GM12878 (cell line): Measurements from ENCODE around the gene GLIPR1L1. TPM values are rescaled to one million over a fixed set of nuclear protein-coding genes. Genes with fewer than 3 reads are reported as not detected.

Experiments
- ATAC-seq: fragments of 200-7000 bp; cut with Tn5 transposase; 3 replicates; pipeline ENCODE4 v1.9.1; 2020; ENCODE audit warnings: mild to moderate bottlenecking, moderate library complexity
- Bru-seq: library from RNA; stranded (reverse); fragments of 400-500 nt; gene quantifications from one replicate; lab custom pipeline; 2021; lab: Mats Ljungman, UMichigan
- BruChase-seq, 2 experiments: library from RNA; stranded (reverse); fragments of 400-500 nt; gene quantifications; one replicate each; lab custom pipeline; 2021; lab: Mats Ljungman, UMichigan
- BruUV-seq: library from RNA; stranded (reverse); fragments of 400-500 nt; replicated peaks from 2 replicates; lab custom pipeline; 2021; lab: Mats Ljungman, UMichigan
- CTCF ChIA-PET: fragments of 300-600 bp; sonication (Branson Sonifier 250); formaldehyde crosslinking; extraction: SDS; loops from one replicate; lab custom pipeline; 2021; ENCODE audit warnings: inconsistent platforms; lab: Yijun Ruan, JAX
- POLR2A ChIA-PET: fragments of 350-600 bp; formaldehyde crosslinking; extraction: SDS; loops from one replicate; lab custom pipeline; 2021; ENCODE audit warnings: inconsistent platforms; lab: Charles Lee
- RAD21 ChIA-PET: fragments of 300-600 bp; sonication (Branson Sonifier 250); formaldehyde crosslinking; loops from one replicate; lab custom pipeline; 2023; ENCODE audit warnings: antibody characterized with exemption; ENCODE audit not compliant: unreplicated experiment; lab: Charles Lee
- SMC1A ChIA-PET: fragments of 300-600 bp; sonication (Branson Sonifier 250); formaldehyde crosslinking; loops from one replicate; lab custom pipeline; 2023; ENCODE audit not compliant: unreplicated experiment, uncharacterized antibody; lab: Charles Lee
- DNase-seq: peaks from one replicate; pipeline ENCODE4 v3.0.0-alpha.2; 2011; ENCODE audit warnings: low read depth, low spot score
- FAIRE-seq: peaks from 3 replicates; lab custom pipeline; 2011; peaks lifted over from hg19 to GRCh38; lab: Jason Lieb, UNC
- H2AFZ ChIP-seq: 2 replicates; pipeline ENCODE4 v1.6.0; 2011; ENCODE audit warnings: low read depth, low read length, control low read depth; ENCODE audit not compliant: control insufficient read depth
- H3K27ac ChIP-seq: 2 replicates; pipeline ENCODE4 v1.5.1; 2011; ENCODE audit warnings: control low read depth; ENCODE audit not compliant: control insufficient read depth, insufficient read depth
- H3K27me3 ChIP-seq, 2 experiments: replicated peaks in 1 of 2; 2 replicates each; pipeline versions ENCODE4 v1.6.0 to v1.6.1; 2011; ENCODE audit warnings: low read length in 1 of 2; ENCODE audit not compliant: control insufficient read depth in 2 of 2, insufficient read depth in 2 of 2
- H3K36me3 ChIP-seq, 2 experiments: 2 replicates each; pipeline ENCODE4 v1.5.1; 2011; ENCODE audit warnings: low read length in 1 of 2; ENCODE audit not compliant: control insufficient read depth in 2 of 2, insufficient read depth in 2 of 2
- H3K4me1 ChIP-seq: 2 replicates; pipeline ENCODE4 v1.6.1; 2011; ENCODE audit warnings: mild to moderate bottlenecking, low read length, moderate library complexity, mixed read lengths; ENCODE audit not compliant: control insufficient read depth, insufficient read depth
- H3K4me2 ChIP-seq: 2 replicates; pipeline ENCODE4 v1.6.0; 2011; ENCODE audit warnings: control low read depth; ENCODE audit not compliant: control insufficient read depth, insufficient read depth
- H3K4me3 ChIP-seq: fragments of 200-600 bp; sonication (generic); 2 replicates; pipeline ENCODE4 v1.5.1; 2016
- H3K79me2 ChIP-seq: 2 replicates; pipeline ENCODE4 v1.6.0; 2011; ENCODE audit warnings: low read length; ENCODE audit not compliant: control insufficient read depth, insufficient read depth
- H3K9ac ChIP-seq: 2 replicates; pipeline ENCODE4 v1.8.0; 2011; ENCODE audit warnings: low read length, control low read depth, mixed read lengths; ENCODE audit not compliant: control insufficient read depth, insufficient read depth
- H3K9me3 ChIP-seq: replicated peaks from 3 replicates; pipeline ENCODE4 v1.5.1; 2011; ENCODE audit warnings: mild to moderate bottlenecking, low read length; ENCODE audit not compliant: control insufficient read depth, insufficient read depth
- H4K20me1 ChIP-seq: 2 replicates; pipeline ENCODE4 v1.6.0; 2011; ENCODE audit not compliant: control insufficient read depth, insufficient read depth
- EGR1 ChIP-seq, 2 experiments: IDR thresholded peaks; 1 replicate in 1 of 2; 2 replicates in 1 of 2; pipeline ENCODE4 v1.6.1; 2011 to 2012; ENCODE audit warnings: low read depth in 2 of 2, low read length in 2 of 2, borderline replicate concordance in 1 of 2, mild to moderate bottlenecking in 1 of 2, moderate library complexity in 1 of 2
- IRF4 ChIP-seq: IDR thresholded peaks from 2 replicates; pipeline ENCODE4 v1.6.1; 2011; ENCODE audit warnings: low read depth, low read length
- PML ChIP-seq: IDR thresholded peaks from 2 replicates; pipeline ENCODE4 v1.6.1; 2012; ENCODE audit warnings: low read length, inconsistent platforms
- RAD21 ChIP-seq: IDR thresholded peaks from 2 replicates; pipeline ENCODE4 v1.6.1; 2011; ENCODE audit warnings: mild to moderate bottlenecking, low read depth, low read length, moderate library complexity; ENCODE audit not compliant: insufficient read depth
- SMARCA5 ChIP-seq: fragments of 450-650 bp; IDR thresholded peaks from 2 replicates; pipeline ENCODE4 v1.6.1; 2017; ENCODE audit warnings: mild to moderate bottlenecking
- SMC3 ChIP-seq: IDR thresholded peaks from 2 replicates; pipeline ENCODE4 v1.6.1; 2011; ENCODE audit warnings: low read length, improper control_type of control experiment, borderline replicate concordance
- YY1 ChIP-seq: IDR thresholded peaks from 2 replicates; pipeline ENCODE4 v1.6.1; 2011; ENCODE audit warnings: low read depth, mild to moderate bottlenecking, low read length
- WGBS: methylation state at CpG from one replicate; pipeline ENCODE4 v1.1.6; 2016; ENCODE audit warnings: low lambda C conversion rate; ENCODE audit not compliant: insufficient replicate concordance, insufficient coverage; ENCODE audit errors: missing lambda C conversion rate; 5-methylcytosine and 5-hydroxymethylcytosine counted together
- in situ Hi-C: fragments of 300-500 bp; cut with MboI; formaldehyde crosslinking; loops from 9 replicates; pipeline ENCODE4 v1.14.3; 2018; ENCODE audit warnings: mixed read lengths
- intact Hi-C: fragments of 100-400 bp; cut with micrococcal nuclease; formaldehyde crosslinking; loops from one replicate; pipeline ENCODE4 v1.14.2; 2022; ENCODE audit not compliant: unreplicated experiment
- long read RNA-seq, 2 experiments: library from polyadenylated mRNA; unstranded; transcript quantifications; one replicate each; pipeline ENCODE4 v2.0.0, GENCODE V29; 2019 to 2020
- polyA minus RNA-seq, 3 experiments: library from RNA; depleted of rRNA, polyadenylated mRNA; stranded (reverse); fragments of >200 nt; gene quantifications; 2 replicates each; pipeline ENCODE4 v1.2.3, GENCODE V29; 2011
- polyA plus RNA-seq, 11 experiments: library from polyadenylated mRNA; depleted of rRNA in 4 of 11; unstranded in 6 of 11; stranded (reverse) in 5 of 11; fragments of >200 nt; fragmentation: Nextera tagmentation in 4 of 11; fragmentation: Illumina TruSeq in 1 of 11; extraction: Ambion mirVana in 4 of 11; extraction: Trizol in 1 of 11; gene quantifications; 1 replicate in 1 of 11; 2 replicates in 10 of 11; pipeline versions ENCODE4 v1.2.1 to v1.2.3, GENCODE V29; 2011 to 2016; ENCODE audit warnings: inconsistent platforms in 2 of 11, missing spikeins in 2 of 11, low read depth in 1 of 11
- total RNA-seq, 4 experiments: library from RNA; depleted of rRNA in 3 of 4; stranded (reverse); fragments of >200 nt in 3 of 4; fragmentation: Illumina TruSeq in 1 of 4; extraction: Trizol in 1 of 4; gene quantifications; 2 replicates each; pipeline versions ENCODE4 v1.2.1 to v1.2.3, GENCODE V29; 2013 to 2021
- TF ChIP-seq, protein P1 (sequence below), 3 experiments: IDR thresholded peaks in 2 of 3; conservative IDR thresholded peaks in 1 of 3; 2 replicates each; pipeline ENCODE4 v1.5.1; 2011; ENCODE audit warnings: low read depth in 3 of 3, low read length in 3 of 3, mild to moderate bottlenecking in 3 of 3, control low read depth in 2 of 3, moderate library complexity in 2 of 3, inconsistent platforms in 1 of 3, mixed read lengths in 1 of 3; ENCODE audit not compliant: control insufficient read depth in 2 of 3, insufficient read depth in 1 of 3; ENCODE audit errors: extremely low read depth in 1 of 3
- TF ChIP-seq, protein P2 (sequence below): fragments of 150-350 bp; IDR thresholded peaks from 2 replicates; pipeline ENCODE4 v1.6.1; 2016; ENCODE audit warnings: low read depth, low read length
- TF ChIP-seq, protein P3 (sequence below): fragments of 450-650 bp; IDR thresholded peaks from 2 replicates; pipeline ENCODE4 v1.6.1; 2016; ENCODE audit warnings: mild to moderate bottlenecking

The GLIPR1L1 gene, protein sequence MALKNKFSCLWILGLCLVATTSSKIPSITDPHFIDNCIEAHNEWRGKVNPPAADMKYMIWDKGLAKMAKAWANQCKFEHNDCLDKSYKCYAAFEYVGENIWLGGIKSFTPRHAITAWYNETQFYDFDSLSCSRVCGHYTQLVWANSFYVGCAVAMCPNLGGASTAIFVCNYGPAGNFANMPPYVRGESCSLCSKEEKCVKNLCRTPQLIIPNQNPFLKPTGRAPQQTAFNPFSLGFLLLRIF
- not detected in 2 replicates for total RNA-seq (2013; cell fraction: nucleolus; rRNA removed)
- total RNA-seq (2014; rRNA removed) (not detected in 2 replicates), total RNA-seq (2014; rRNA removed; fragmentation: Illumina TruSeq; extraction: Trizol) (not detected in 2 replicates), total RNA-seq (2021) (not detected in 2 replicates), polyA plus RNA-seq (2011; rRNA removed) (not detected in 2 replicates), polyA plus RNA-seq (2014; fragmentation: Illumina TruSeq; extraction: Trizol) (not detected in 2 replicates), polyA plus RNA-seq (2014; fragmentation: Nextera tagmentation; extraction: Ambion mirVana) (under 1 TPM; 0.10 to 0.13 TPM), polyA plus RNA-seq (2014; rRNA removed) (not detected in 2 replicates), polyA plus RNA-seq (2016; fragmentation: Nextera tagmentation; extraction: Ambion mirVana) (under 1 TPM in 1 of 2 experiments, not detected in 1; 0.47 TPM), polyA minus RNA-seq (2011; rRNA and poly(A)+ RNA removed) (not detected in 2 replicates), Bru-seq, nascent RNA (not detected), BruChase-seq, experiment 1, labeled RNA remaining after a 6-hour chase (percentile 3 among the genes with signal in this experiment), BruChase-seq, experiment 2, labeled RNA remaining after a 2-hour chase (not detected)
- polyA plus RNA-seq (2011; ENCODE audit: low read depth): not detected
- polyA plus RNA-seq (2011; cell fraction: cytosol; rRNA removed): not detected in 2 replicates
- polyA plus RNA-seq (2011; cell fraction: nucleus; rRNA removed): not detected in 2 replicates
- 0.35 TPM in 1 of 2 replicates, not detected in the other for polyA plus RNA-seq (2012)
- not detected in 2 replicates for polyA minus RNA-seq (2011; cell fraction: cytosol; rRNA and poly(A)+ RNA removed)
- not detected in 2 replicates for polyA minus RNA-seq (2011; cell fraction: nucleus; rRNA and poly(A)+ RNA removed)
- long read RNA-seq, experiment 1: 0 reads
- long read RNA-seq, experiment 2, partial matches to known transcripts: 0 of 2 reads
- long read RNA-seq, experiment 2, other reads (novel, unspliced or antisense): 2 of 2 reads

DNA sequence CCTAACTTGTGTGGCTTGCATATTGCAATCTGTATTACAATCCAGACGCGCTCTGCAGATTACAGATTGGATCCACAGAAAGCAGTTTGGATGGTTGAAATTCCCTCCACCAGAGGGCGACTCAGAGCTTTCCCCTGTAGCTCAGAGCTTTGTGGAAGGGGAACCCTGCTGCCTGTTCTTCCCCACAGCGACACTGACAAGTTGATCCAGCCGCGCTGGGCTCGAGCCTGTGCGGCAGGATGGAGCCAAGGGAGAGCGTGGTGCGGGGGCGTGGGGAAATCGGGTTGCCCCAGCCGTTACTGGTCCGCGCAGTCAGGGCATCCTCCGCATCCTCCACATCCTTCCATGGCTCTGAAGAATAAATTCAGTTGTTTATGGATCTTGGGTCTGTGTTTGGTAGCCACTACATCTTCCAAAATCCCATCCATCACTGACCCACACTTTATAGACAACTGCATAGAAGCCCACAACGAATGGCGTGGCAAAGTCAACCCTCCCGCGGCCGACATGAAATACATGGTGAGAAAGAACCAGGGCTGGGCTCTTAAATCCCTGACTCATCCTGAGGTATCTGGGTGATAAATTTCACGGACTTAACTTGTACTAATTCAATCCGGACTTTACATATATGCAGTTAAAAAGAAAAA lies at the start of gene GLIPR1L1:
Gene GLIPR1L1 (plus strand): TSS at position 287 of the 647 bp plus-strand sequence. CDS start 59 bp downstream, at position 346.
- peak within 1 kb of the TSS; percentile 57; the same call in 1 of the 2 replicates for H3K4me3 ChIP-seq
- H3K9ac ChIP-seq: peak within 1 kb of the TSS; percentile 49
- peak within 1 kb of the TSS; percentile 98 for H3K4me2 ChIP-seq
- WGBS: 2% methylated on average over 23 of the region's 23 CpGs
- ChIA-PET RAD21 (interaction anchor here (0.6 to 7.9 kb wide), 21 partner anchors 9 to 1122 kb away, joined by 3 to 63 read pairs (median 4); partner anchors contain the start of genes GLIPR1, GLIPR1L2 and KRR1), POLR2A (interaction anchor here (0.8 to 1.6 kb wide), 2 partner anchors 146 to 149 kb away, joined by 3 read pairs; partner anchors contain the start of gene GLIPR1), SMC1A (interaction anchor here (0.6 to 4.0 kb wide), 17 partner anchors 10 to 703 kb away, joined by 3 to 48 read pairs (median 4); partner anchors contain the start of gene GLIPR1), CTCF (interaction anchor here (0.7 to 8.2 kb wide), 29 partner anchors 8 to 825 kb away, joined by 3 to 98 read pairs (median 4); partner anchors contain the start of genes GLIPR1L2 and KRR1)
- FAIRE-seq (peak; percentile 93), ATAC-seq (peak; percentile 83), DNase-seq (peak; percentile 44)
- peak within 1 kb of the TSS; percentile 72 for H2AFZ ChIP-seq
- no peaks in the 10 kb centered on the region for H3K27me3 ChIP-seq
- no peaks in the 10 kb centered on the region for H3K79me2 ChIP-seq
- BruUV-seq: no TSS peak
- intact Hi-C loops (loop anchor here (1.0 to 10.0 kb wide), 6 partner anchors 56 to 1120 kb away; partner anchors contain the start of gene GLIPR1), in situ Hi-C loops (loop anchor here (5.0 kb wide), 2 partner anchors 168 to 703 kb away; no protein-coding TSS in a partner anchor)
- no peak within 1 kb of the TSS for H3K27ac ChIP-seq
- no peaks in the 10 kb centered on the region for H4K20me1 ChIP-seq
- H3K4me1 ChIP-seq: peaks cover 4% of the 10 kb centered on the region
- H3K9me3 ChIP-seq: no peaks in the 10 kb centered on the region
- no peaks in the 10 kb centered on the region for H3K36me3 ChIP-seq
- TF ChIP-seq YY1: peak; percentile 65
- TF ChIP-seq IRF4: peak; percentile 63
- TF ChIP-seq, protein P1, sequence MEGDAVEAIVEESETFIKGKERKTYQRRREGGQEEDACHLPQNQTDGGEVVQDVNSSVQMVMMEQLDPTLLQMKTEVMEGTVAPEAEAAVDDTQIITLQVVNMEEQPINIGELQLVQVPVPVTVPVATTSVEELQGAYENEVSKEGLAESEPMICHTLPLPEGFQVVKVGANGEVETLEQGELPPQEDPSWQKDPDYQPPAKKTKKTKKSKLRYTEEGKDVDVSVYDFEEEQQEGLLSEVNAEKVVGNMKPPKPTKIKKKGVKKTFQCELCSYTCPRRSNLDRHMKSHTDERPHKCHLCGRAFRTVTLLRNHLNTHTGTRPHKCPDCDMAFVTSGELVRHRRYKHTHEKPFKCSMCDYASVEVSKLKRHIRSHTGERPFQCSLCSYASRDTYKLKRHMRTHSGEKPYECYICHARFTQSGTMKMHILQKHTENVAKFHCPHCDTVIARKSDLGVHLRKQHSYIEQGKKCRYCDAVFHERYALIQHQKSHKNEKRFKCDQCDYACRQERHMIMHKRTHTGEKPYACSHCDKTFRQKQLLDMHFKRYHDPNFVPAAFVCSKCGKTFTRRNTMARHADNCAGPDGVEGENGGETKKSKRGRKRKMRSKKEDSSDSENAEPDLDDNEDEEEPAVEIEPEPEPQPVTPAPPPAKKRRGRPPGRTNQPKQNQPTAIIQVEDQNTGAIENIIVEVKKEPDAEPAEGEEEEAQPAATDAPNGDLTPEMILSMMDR (IDR thresholded peaks at IDR 0.05 in 2 of 3, conservative IDR thresholded peaks at IDR 0.05 in 1 of 3; ENCODE audit: control insufficient read depth in 2 of 3, extremely low read depth in 1 of 3, insufficient read depth in 1 of 3, low read depth in 3 of 3, low read length in 3 of 3): peak; percentile 83 to 90 (median 89)
- peak; percentile 63; the same call in 1 of the 2 replicates for TF ChIP-seq SMARCA5
- TF ChIP-seq RAD21: peak; percentile 87
- TF ChIP-seq EGR1 (IDR thresholded peaks at IDR 0.05; ENCODE audit: borderline replicate concordance in 1 of 2, low read depth in 2 of 2, low read length in 2 of 2): peak in 1 of 2 experiments; percentile 89; a peak in 2 of 3 replicates
- TF ChIP-seq, protein P2, sequence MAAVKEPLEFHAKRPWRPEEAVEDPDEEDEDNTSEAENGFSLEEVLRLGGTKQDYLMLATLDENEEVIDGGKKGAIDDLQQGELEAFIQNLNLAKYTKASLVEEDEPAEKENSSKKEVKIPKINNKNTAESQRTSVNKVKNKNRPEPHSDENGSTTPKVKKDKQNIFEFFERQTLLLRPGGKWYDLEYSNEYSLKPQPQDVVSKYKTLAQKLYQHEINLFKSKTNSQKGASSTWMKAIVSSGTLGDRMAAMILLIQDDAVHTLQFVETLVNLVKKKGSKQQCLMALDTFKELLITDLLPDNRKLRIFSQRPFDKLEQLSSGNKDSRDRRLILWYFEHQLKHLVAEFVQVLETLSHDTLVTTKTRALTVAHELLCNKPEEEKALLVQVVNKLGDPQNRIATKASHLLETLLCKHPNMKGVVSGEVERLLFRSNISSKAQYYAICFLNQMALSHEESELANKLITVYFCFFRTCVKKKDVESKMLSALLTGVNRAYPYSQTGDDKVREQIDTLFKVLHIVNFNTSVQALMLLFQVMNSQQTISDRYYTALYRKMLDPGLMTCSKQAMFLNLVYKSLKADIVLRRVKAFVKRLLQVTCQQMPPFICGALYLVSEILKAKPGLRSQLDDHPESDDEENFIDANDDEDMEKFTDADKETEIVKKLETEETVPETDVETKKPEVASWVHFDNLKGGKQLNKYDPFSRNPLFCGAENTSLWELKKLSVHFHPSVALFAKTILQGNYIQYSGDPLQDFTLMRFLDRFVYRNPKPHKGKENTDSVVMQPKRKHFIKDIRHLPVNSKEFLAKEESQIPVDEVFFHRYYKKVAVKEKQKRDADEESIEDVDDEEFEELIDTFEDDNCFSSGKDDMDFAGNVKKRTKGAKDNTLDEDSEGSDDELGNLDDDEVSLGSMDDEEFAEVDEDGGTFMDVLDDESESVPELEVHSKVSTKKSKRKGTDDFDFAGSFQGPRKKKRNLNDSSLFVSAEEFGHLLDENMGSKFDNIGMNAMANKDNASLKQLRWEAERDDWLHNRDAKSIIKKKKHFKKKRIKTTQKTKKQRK: no peak
- peak; percentile 84; the same call in 1 of the 2 replicates for TF ChIP-seq SMC3
- TF ChIP-seq, protein P3, sequence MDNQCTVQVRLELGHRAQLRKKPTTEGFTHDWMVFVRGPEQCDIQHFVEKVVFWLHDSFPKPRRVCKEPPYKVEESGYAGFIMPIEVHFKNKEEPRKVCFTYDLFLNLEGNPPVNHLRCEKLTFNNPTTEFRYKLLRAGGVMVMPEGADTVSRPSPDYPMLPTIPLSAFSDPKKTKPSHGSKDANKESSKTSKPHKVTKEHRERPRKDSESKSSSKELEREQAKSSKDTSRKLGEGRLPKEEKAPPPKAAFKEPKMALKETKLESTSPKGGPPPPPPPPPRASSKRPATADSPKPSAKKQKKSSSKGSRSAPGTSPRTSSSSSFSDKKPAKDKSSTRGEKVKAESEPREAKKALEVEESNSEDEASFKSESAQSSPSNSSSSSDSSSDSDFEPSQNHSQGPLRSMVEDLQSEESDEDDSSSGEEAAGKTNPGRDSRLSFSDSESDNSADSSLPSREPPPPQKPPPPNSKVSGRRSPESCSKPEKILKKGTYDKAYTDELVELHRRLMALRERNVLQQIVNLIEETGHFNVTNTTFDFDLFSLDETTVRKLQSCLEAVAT: peak; percentile 86
- no peak for TF ChIP-seq PML
